ENCODE measurements around the gene SLC25A6.
"Not testable (repeated sequence)": the region's sequence is repeated elsewhere in the genome, so short reads cannot be mapped to it uniquely, and the experiment has no call there.

The SLC25A6 gene

DNA sequence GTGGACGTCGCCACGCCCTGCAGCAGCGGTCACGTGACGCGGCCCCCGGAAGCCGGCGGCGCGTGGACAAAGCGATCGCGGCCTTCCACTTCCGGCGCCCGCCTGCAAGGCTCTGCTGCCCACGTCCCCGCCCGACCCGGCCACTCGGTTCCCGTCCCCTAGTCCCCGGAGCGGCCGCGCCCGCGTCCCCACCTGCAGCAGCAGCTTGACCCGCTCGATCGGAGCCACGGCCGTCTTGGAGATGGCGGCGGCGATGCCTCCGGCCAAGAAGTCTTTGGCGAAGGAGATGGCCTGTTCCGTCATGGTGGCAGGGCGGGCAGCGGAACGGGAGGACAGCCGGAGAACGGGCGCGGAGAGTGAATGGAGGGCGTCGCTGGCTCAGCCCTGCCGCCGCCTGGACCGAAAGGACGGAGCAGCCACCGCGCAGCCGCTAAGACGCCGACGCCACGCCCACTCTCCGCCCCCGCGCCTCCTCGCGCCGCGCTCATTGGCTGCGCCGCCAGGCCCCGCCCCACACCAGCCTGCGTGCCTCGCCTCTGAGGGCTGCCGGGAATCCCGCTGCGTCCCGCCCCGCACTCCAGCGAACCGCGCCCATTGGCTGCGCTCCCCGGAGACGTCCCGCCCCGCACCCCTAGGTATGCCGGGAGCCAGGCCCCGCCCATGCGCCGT is at the start of gene SLC25A6:
SLC25A6 (minus strand) TSS at position 407 of the 669 bp plus-strand sequence; CDS start at position 303, 104 bp downstream.
- peak; percentile 21 for FAIRE-seq

DNA sequence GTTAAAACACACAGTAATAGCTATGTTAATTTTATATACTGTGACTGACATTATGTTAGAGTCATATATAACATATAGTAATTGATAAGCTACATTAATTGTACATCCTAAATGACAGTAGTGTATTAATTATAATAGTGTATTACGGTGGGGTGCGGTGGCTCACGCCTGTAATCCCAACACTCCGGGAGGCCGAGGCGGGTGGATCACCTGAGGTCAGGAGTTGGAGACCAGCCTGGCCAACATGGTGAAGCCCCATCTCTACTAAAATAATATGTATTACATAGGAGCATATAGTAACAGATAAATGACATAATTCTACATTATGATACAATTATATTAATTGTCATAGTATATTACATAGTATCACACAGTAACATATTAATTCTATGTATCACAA is 48.6 kb upstream of the SLC25A6 start:
- FAIRE-seq: peak; percentile 56

DNA sequence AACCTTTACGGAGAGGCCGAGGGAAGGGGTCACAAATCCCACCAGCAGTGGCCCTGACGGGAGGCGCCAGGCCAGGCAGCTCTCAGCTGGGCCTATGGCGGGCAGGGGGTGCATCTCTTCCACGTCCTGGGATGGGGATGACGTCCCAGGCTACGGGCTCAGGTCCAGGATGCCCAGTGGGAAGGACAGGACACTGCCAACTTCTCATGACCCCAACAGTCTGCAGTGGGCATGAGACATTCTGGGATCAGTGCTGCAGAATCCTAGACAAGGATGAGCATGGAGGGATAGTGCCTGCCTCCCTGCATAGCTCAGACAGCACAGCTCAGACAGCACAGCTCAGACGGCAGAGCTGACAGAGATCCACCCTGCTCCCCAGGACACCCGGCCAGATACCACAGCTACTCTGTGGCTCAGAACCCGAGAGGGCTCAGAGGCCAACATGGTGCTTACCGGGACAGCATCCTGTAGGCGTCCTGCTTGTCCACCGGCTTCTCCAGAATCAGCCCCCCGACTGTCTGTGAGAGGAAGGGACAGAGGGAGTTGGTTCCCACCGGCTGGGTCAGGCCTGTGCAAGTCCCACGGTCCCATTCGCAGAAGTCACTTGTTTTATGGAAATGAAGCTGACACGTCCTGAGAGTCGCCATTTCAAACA is 43.5 kb upstream of the SLC25A6 start:
- FAIRE-seq: no peak

DNA sequence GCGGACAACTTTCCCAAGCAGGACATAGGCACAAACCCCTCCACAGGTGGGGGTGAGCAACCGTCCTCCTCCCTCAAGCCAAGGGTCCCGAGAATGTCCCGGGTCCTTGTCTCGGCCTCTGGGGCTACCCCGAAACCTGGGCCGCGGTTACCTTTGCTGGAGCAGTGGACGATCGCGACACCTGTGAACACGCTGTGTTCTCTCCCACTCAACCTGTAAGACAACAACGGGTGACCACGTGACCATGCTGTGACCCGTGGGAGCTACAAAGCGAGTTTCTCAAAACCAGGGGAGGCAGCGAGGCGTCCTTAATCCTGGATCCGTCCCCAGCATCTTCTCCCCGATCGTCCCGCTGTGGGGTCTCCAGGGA is 42.9 kb upstream of the SLC25A6 start:
- FAIRE-seq: no peak

DNA sequence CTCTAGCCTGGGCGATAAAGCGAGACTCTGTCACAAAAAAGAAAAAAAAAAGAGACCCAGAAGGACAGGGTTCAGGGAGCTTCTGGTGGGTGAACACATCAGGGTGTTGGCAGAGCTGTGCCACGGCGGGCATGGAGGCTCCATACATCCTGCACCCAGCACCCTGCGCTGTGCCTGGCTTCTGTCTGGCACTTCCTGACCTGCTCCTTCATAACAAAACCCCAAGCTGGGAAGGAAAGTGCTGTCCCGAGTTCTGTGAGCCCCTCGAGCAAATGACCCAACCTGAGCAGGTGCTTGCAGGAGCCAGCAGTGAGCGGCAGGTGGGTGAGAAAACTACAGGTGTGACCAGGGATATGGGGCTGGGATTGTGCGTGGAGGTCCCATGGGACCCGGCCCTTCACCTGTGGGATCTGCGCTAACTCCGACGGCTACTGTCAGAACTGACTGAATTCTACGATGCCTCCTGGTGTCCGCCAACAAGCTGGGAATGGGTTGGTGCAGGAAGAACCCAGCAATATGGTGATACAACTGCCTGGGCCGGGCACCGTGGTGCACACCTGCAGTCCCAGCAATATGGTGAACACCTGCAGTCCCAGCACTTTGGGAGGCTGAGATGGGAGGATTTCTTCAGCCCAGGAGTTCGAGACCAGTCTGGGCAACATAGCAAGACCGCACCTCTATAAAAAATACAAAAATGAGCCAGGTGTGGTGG is 41.9 kb upstream of the SLC25A6 start:
- FAIRE-seq: no peak

DNA sequence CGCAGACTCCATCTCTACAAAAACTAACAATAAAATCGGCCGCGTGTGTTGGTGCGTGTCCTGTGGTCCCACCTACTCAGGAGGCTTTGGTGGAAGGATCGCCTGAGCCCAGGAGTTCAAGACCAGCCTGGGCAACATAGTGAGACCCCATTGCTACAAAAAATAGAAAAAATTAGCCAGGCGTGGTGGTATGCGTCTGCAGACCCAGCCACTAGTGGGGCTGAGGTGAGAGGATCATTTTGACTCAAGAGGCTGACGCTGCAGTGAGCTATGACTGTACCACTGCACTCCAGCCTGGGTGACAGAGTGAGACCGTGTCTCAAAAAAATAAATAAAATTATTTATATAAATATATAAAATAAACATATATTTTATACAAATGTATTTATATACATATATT is 38.5 kb upstream of the SLC25A6 start:
- no peak for FAIRE-seq

DNA sequence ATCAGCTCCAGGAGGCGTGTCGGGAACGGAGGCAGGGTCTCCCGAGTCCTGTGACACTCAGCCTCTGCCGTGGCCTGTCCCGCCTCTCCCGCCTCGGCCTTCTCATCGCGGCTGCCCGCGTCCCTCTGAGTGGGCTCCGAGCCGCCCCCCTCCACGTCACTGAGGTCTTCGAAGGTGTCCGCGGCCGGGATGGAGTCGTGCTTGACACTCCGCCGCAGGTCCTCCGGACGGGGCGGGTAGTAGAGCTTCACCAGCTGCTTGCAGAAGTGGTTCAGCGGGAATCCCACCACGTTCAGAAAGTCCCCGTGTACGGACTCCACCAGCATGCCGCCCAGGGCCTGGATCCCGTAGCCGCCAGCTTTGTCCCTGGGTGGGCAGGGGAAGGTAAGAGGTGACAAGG is 35.8 kb upstream of the SLC25A6 start:
- no peak for FAIRE-seq

DNA sequence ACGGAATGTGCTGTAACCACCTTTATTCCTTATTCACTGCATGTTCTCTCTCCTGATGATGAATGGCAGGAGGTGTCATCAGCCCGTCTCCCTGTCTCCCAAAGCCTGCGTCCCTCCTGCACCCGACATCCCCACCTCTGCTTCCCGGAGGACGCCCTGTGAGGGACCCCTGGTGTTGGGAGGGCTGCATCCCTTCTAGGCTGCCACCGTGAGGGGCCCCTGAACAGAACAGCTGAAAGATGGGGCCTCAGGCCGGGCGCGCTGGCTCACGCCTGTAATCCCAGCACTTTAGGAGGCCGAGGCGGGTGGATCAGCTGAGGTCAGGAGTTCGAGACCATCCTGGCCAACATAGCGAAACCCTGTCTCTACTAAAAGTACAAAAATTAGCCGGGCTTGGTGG is 34.4 kb upstream of the SLC25A6 start:
- FAIRE-seq: not testable (repeated sequence)

DNA sequence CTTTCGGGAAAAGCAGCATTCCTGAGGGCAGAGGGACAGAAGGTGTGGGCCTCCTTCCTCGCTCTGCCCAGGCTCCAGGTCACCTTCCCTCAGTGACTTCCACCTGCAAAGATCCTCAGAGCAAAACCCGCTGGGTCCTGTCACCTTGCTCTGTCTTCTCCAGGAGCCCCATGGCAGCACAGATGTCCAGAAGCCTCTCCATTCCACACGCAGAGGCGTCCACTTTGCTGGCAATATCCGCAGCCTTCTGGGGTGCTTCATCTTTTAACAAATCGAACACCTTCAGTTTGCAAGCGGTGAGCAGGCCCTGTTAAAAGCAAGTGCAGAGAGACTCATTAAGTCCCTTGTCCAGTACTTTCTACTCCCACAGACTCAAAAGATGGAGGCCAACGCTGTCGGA is 33.5 kb upstream of the SLC25A6 start:
- no peak for FAIRE-seq

DNA sequence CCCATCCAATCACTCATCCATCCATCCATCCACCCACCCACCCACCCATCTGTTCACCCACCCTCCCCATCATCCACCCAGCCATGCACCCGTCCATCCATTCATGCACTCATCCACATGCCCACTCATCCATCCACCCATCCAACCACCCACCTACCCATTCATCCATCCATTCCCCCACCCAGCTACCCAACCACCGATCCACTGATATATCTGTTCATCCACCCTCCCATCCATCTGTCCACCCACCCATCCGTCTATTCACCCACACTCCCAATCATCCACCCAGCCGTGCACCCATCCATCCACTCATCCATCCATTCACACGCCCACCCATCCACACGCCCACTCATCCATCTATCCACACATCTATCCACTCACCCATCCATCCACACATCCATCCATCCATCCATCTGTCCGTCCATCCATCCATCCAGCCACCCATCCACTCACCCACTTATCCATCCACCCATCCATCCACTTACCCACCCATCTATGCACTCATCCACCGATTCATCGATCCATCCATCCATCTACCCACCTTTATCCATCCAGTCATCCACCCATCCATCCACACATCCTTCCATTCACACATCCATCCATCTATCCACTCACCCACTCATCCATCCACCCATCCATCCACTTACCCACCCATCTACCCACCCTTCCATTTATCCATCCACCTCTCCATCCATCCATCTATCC is 32.4 kb upstream of the SLC25A6 start:
- FAIRE-seq: no peak

DNA sequence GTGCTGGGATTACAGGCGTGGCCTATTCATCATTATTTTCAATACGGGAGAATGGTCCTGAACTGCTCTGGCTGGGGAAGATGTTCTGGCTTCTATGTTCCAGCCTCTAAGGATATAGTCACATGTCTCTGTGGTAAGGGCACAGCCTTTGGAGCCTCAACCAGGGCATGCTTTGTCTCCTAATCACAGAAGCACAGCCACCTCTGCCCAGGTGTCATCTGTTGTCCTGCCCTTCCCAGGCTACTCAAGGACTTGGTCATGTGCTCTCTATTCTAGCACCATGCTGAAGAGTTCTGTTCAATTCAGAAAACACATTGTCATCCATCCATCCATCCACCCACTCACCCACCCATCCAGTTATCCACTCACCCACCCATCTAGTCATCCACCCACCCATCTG is 31.3 kb upstream of the SLC25A6 start:
- no peak for FAIRE-seq

DNA sequence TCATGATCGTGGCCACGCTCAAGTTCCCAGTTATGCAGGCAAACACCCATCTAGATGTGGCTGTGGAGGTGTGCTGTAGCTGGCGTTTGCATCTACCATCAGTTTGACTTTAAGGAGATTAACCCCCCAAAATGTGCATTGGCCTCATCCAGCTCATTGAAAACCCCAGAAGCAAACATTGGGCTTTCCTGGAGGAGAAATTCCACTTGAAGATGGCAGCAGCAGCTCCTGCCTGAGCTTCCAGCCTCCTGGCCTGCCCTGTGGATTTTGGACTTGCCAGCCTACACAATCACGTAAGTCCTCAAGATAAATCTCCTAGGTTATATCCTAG is 30.2 kb upstream of the SLC25A6 start:
- FAIRE-seq: no peak

DNA sequence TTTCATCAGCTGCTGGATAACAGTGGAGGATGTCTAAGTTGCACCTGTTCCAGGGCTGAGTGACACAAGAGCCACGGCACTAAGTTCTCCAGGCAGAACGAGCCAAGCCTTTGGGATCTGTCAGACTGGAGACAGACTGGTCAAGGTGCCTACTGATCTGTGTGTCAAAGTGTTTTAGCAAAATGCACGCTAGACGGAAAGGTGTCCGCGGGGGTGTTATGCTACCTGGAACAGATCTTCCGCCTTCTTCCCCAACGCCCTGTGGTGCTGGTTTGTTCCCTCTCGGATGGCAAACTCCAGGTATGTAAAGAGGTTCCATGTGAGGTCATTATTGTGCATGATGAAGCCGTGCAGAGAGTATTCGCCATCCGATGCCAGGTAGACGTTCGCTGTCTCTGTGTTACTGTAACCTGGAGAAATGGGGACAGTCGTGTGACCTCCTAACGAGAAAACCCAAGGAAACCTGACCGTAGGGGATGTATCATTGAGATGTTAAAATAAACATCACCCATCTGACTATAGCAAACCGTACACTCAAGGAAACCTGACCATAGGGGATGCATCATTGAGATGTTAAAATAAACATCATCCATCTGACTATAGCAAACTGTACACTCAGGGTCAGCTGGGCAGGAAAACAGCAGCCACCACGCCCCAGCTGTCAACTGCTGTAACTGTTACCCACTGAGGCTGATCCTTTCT is 29.7 kb upstream of the SLC25A6 start:
- FAIRE-seq: no peak

DNA sequence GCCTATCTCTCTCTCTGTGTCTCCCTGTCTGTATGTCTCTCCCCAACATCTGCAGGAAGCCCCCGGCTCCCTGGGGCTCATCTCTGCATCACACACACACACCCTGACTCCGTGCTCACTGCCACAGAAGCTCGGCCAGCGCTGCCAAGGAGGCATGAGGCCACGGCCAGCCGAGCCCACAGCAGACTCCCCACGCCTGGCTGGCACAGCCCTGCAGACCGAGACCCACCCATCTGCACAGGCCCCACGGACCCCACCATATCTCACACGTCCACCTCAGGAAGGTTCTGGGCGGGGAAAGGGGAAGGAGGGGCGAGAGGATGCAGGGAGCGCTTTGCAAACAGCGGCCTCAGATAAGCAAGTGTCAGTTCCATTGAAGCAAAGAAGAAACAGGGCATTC is 28.5 kb upstream of the SLC25A6 start:
- FAIRE-seq: no peak

DNA sequence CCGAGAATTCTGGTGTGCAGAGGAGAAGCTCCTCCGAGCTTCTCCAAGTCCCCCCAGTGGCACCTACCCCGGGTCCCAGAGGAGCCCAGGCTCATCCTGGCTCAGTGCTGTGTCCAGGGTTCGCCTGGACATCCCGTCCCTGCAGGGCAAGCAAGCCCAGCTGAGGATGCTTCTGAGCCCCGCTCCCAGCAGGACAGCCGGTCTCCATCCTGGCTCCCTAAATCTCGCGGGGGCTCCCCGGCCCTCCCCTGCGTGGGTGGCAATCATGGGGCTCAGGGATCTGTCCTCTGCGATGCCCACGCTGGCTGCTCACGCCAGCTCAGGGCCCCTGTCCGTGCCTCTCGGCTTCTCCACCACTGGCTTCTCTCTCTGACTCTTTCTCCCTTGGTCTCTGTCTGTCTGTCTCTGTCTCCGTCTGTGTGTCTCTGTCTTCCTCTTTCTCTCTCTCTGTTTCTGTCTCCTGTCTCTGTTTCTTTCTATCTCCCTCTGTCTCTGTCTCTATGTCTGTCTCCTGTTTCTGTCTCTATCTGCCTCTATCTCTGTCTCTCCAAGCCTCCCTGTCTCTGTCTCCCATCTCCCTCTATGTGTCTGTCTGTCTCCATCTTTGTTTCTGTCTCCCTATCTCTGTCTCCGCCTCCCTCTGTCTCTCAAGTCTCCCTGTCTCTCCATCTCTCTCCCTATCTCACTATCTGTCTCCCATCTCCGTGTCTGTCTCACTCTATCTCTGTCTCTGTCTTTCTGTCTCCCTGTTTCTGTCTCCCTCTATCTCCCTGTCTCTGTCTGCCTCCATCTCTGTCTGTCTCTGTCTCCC is 27.8 kb upstream of the SLC25A6 start:
- FAIRE-seq: no peak

DNA sequence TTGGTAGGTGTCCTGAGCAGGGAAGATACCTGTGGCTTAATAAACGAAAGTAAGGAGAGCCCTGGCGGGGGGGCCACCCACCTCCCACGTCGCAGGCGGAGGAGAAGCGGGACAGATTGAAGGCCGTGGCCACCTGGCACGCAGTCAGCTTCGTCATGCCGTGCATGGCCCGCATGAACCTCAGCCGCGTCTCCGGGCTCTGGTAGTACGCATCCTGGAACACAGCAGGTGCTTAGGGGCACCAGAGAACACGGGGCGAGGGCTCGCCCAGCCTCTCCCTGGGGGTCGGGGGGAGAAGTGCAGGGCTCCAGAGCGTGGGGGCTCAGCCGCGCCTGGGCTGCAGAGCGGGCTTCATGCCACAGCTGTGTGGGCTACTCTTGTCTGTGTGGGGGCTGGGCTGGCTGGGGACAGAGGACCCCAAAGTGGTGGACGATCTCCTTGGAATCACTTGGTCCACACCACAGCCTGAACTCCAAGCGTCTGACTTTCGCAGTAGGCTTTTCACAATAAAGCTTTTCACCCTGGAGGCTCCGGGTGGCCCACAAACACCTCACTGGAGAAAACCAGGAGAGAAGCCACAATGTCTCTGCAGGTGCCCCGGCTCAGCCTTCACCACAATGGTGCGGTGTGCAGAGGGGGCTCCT is 27.1 kb upstream of the SLC25A6 start:
- no peak for FAIRE-seq

DNA sequence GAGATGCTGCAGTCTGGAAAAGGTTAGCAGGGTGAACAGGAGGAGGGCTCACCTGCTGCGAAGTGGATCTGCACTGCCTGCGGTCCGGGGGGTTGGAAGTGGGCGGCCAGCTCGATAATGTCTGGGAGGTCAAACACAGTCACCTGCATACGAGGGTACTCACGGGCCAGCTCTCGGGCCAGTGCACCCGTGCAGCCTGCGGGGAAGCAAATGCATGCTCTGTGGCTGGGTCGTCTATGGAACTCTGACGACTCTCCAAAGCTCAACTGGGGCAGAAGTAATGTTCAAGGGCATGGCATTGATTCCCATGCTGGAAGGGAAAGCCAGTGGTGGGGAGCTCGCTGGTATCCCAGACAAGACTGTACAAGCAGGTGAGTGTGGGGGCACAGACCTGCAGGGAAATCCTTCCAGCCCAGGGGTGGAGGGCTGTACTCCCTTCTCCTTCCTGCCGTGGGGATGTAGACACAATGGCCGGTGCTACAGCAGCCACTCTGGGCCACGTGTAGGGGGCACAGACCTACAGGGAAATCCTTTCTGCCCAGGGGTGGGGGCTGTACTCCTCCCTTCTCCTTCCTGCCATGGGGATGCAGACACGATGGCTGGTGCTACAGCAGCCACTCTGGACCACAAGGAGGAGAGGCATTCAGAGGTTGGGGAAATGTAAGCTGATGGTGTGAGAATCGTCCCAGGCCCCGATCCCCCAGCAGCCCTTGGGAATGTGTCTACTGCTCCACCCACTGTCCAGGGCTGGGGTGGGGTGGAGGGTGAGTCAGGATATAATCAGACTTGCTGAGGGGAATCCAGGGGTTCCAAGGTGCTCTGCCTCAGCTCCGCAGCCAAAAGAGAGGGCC is 26.2 kb upstream of the SLC25A6 start:
- FAIRE-seq: no peak

DNA sequence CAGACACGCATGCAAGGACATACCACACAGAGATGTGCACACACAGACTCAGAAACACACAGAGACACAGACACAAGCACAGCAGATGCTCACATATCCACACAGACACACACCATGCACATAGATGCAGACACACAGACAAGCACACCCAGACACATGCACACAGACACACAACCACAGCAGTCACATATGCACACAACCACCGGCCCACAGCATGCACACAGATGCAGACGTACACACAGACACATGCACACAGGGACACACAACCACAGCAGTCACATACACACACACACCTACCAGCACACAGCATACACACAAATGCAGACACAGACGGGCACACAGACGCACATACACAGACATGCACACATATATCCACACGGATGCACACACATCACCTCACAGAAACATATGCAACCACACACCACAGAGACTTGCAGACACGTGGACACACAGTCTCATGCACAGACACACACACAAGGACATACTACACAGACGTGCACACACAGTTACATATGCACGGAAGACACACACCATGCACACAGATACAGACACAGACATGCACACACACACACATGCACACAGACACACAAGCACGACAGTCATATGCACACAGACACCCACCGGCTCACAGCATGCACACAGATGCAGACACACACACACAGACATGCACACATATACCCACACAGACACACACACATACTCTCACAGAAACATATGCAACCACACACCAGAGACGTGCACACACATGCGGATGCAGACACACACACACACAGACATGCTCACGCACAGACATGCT is 25.2 kb upstream of the SLC25A6 start:
- FAIRE-seq: no peak

DNA sequence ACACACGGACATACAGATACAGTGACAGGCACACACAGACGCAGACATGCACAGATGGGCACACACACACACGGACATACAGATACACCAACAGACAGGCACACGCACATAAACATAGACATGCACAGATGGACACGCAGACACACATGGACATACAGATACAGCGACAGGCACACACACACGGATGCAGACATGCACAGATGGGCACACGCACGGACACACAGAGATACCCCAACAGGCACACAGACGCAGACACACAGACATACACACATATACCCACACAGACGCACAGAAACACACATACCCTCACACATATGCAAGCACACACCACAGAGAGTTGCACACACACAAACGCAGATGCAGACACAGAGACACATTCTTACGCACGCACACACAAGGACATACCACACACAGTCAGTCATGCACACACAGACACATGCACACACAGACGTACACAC is 24.4 kb upstream of the SLC25A6 start:
- no peak for FAIRE-seq

Measured in islet of Langerhans (tissue), 1 donor.